H1 (cell line): ENCODE data around the gene BRD2.

Source experiments
- CTCF ChIP-seq, 3 experiments: IDR thresholded peaks; 1 replicate in 2 of 3; 2 replicates in 1 of 3; pipeline versions ENCODE4 v1.5.1 to v1.6.1; 2011; ENCODE audit warnings: low read length in 3 of 3, mild to moderate bottlenecking in 3 of 3, inconsistent platforms in 2 of 3, low read depth in 1 of 3, moderate library complexity in 1 of 3; ENCODE audit not compliant: insufficient read depth in 1 of 3; ENCODE audit errors: control extremely low read depth in 1 of 3
- TAF7 ChIP-seq: optimal IDR thresholded peaks from 2 replicates; pipeline ENCODE3; 2011; ENCODE audit warnings: low read depth, mild to moderate bottlenecking, inconsistent platforms, low read length, moderate library complexity, borderline replicate concordance

GRCh38 chr6:32933661-32934085, 34.7 kb upstream of the BRD2 start:
- TF ChIP-seq TAF7 (no peak), CTCF (IDR thresholded peaks at IDR 0.05; ENCODE audit: control extremely low read depth in 1 of 3, insufficient read depth in 1 of 3, low read depth in 1 of 3, low read length in 3 of 3) (peak; percentile 75 to 84 (median 82))
